RPMI7951 (cell line): Measurements from ENCODE around the gene FBXO27. TPM values are rescaled to one million over a fixed set of nuclear protein-coding genes. Genes with fewer than 3 reads are reported as not detected.
"Not testable (repeated sequence)": the region's sequence is repeated elsewhere in the genome, so short reads cannot be mapped to it uniquely, and the experiment has no call there.

Source experiments
- DNase-seq: peaks from one replicate; pipeline ENCODE4 v3.0.0-alpha.2; 2012; ENCODE audit warnings: low read depth
- total RNA-seq: library from RNA; depleted of rRNA; stranded (reverse); fragments of >200 nt; shearing (Covaris generic); gene quantifications from 2 replicates; pipeline ENCODE4 v1.2.3, GENCODE V29; 2014; rRNA removed

The FBXO27 gene
- total RNA-seq, 1 experiment from 2014 or later: not detected

DNA sequence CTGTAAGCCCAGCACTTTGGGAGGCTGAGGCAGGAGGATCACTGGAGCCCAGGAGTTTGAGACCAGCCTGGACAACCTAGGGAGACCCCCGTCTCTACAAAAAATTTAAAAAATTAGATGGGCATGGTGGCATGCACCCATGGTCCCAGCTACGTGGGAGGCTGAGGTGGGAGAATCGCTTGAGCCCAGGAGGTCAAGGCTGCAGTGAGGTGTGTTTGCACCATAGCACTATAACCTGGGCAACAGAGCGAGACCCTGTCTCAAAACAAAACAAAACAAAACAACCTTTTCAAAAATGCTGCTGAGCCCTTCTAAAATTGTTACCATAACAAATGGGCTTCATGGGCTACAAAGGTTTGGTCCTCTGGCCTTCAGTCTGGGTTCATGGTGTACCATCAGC lies 43.7 kb downstream of the FBXO27 start:
- not testable (repeated sequence) for DNase-seq

DNA sequence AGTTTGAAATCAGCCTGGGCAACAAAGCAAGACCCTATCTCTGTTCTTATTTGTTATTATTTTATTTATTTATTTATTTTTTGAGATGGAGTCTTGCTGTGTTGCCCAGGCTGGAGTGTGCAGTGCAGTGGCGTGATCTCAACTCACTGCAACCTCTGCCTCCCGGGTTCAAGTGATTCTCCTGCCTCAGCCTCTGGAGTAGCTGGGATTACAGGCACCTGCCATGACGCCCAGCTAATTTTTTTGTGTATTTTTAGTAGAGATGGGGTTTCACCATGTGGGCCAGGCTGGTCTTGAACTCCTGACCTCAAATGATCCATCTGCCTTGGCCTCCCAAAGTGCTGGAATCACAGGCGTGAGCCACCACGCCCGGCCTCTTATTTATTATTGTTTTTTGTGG lies 44.6 kb downstream of the FBXO27 start:
- not testable (repeated sequence) for DNase-seq

DNA sequence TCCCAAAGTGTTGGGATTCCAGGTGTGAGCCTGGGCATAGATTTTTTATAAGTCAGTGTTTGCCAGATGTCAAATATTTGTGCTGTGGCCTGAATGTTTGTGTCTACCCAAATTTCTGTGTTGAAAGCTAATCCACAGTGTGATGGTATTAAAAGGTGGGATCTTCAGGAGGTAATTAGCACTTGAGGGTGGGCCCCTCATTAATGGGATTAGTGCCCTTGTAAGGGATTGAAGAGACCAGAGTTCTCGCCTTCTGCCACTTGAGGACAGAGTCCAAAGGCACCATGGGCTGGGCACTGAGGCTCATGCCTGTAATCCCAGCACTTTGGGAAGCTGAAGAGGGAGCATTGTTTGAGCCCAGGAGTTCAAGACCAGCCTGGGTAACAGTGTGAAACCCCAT lies 47.1 kb downstream of the FBXO27 start:
- DNase-seq: no peak

DNA sequence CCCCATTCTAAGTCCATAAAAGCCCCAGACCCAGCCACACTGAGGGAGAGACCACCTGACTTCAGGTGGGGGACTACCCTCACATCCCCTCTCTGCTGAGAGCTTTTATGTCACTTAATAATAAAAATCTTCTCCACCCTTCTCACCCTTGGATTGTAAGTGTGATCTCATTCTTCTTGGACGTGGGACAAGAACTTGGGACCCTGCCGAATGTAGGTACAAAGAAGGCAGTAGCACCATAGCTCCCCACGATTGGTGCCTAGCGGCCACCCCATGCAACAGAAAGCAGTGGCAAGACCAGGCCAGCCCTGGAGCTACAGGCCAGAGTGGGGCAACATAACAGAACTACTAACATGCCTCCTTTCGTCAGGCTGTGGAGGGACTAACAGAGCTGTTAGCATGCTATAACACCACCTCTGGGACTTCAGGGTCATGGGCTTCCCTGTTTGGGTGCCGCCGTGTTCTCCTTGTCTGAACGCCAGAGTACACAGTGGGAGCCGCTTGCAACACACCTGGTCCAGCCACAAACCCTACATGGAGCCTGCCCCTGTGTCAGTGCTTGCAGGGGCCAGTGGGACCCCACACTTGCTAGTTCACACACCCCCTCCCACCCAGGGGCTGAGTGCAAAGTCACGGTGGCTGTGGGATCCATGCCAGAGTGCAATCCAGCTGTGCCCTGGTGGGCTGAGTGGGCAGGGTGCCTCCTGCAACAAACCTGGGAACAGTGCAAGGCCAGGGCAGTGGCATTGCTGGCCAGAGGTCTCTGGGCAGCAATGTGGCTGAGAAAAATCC lies 51.6 kb downstream of the FBXO27 start:
- no peak for DNase-seq

DNA sequence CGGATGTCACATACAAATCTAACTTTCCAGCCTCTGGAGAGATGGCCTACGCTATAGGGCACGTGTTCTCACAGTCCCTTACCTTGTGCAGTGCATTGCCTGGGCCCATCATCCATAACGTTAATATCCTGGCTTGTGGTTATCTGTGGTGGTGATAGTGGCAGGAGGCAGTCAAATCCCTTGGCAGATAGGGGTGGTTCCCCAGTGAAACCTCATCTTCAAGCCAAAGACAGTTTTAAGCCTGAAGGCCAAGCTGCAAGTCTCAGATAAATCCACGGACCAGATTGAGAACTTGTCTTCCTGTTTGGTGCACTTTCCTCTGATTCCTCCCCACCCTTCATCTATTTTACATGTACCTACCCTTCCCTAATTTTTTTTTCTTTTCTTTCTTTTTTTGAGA lies 52.5 kb downstream of the FBXO27 start:
- DNase-seq: no peak

DNA sequence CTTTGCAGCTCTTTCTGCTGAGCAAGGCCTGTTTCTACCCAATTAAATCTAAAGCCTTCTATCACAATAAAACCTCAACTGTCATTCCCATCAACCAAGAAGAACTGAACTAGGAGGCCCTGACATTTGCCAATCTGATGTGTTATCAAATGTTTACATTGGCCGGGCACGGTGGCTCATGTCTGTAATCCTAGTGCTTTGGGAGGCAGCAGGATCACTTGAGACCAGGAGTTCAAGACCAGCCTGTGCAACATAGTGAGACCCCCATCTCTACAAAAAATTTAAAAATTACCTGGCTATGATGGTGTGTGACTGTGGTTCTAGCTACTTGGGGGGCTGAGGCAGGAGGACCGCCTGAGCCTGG lies 54.0 kb downstream of the FBXO27 start:
- no peak for DNase-seq

DNA sequence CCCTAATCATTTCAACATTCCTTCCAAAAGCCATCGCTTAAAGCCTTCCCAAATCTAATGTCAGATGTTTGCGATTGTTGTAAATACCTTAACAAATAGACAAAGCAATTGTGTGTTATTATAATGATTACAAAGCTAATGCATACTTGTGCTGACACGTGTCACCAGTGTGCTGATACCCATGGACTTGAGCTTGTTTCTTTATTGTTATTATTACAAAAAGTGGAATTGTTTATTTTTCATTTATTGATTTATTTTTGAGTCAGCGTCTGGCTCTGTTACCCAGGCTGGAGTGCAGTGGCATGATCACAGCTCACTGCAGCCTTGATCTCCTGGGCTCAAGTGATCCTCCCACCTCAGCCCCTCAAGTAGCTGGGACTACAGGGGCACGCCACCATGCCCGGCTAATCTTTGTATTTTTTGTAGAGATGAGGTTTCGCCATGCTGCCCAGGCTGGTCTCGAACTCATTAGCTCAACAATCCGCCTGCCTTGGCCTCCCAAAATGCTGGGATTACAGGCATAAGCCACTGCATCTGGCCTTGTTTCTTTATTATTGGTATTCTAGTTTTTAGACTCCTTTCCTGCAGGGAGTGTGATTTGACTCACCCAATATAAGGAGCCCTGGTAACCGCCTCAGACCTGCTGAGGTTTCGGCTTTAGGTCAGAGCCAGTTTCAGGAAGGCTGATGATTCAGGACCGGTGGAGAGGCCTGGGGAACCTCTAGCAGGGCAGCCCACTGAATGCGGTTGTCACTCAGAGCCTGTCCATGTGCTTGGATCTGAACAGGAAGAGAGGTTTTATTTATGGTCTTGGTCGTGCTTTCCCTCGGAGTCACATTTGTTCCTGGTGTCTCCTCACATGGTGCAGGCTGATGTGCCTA lies 54.7 kb downstream of the FBXO27 start:
- peak; percentile 42 for DNase-seq

DNA sequence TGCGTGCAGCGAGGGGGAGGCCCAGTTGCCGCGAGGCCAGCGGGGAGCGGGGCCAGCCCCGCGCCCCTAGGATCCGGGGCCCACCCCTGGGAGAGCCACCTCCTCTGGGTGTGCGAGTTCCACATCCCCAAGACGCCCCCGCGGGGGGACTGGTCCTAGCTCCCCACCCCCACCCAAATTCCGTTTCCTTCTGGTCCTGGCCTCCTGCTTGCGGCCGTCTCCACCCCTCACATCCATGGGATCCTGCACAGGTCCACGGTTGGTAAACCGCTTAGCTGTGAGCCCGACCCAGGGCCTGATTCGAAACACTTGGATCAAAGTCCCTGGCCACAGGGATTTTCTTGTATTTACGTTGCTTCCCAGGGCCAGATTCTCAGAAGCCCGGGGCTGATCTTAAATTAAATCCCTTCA lies 56.5 kb downstream of the FBXO27 start:
- DNase-seq: peak; percentile 39

DNA sequence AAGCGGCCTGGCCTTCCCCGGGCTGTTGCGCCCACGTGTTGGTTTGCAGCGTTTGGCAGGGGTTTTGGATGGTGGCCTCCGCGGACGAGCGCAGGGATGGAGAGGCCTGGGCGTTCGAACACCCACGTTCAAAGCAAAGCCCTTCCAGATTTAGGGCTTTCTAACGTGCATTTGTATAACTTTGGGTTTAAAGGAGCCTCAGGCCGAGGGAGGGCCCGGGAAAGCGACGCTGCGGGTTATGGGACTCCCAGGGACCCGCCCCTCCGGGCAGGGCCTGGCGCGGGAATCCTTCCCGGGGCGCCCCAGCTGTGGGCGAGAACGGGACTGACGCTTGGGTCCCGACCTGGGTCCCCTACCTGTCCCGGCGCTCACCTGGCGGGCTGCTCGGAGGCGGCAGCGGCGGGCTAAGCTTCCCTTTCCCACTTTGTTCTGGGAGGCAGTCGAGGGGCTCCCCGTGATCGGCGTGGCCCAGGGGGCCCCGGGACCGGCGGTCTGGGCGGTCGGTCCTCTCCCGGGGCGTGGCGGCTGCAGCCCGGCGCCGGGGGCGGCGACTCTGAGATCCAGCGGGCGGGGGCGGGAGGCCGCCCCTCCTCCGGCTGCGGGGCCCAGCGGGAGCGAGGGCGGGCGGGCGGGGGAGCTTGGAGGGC lies 57.0 kb downstream of the FBXO27 start, which contains the start of gene FBXO17:
TSS of gene FBXO17 (minus strand) at position 529 of the 647 bp plus-strand sequence. CDS start 25,423 bp downstream, outside the sequence.
- DNase-seq: peak; percentile 72

DNA sequence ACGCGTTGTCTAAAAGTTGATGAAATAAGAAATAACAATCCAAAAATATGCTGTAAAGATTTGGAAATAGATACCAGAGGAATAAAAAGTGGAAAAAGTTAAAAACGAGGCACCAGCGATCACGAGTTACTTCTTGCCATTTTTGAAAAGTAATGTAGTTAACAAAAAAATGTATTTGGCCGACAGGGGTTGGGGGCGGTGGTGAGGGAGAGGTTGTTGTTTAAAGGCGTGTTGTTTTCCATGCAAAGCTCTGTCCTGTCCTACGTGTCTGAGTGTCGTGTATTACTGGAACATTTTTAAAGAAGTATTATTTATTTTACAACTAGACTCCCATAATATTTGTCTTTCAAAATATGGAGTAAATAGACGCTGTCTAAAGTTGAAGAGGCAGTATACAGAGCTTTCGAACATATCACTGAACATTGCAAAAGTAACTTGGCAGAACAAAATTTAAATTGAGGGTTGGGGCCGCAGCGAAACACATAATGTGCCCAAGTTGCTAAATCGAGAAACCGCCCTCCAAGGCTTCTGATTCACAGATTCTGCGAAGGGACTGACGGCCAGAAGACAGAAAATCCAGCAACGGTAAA lies 57.6 kb downstream of the FBXO27 start:
- no peak for DNase-seq

Other genes with a start within 250 kb of the FBXO27 start
- not detected in 2 replicates for gene LGALS7B, start 243.3 kb downstream of the FBXO27 start, total RNA-seq
- not detected in 2 replicates for gene LGALS4, start 219.6 kb downstream of the FBXO27 start, total RNA-seq
- gene ECH1, start 200.8 kb downstream of the FBXO27 start, total RNA-seq: 34.5 and 40.8 TPM in 2 replicates
- 229 and 286 TPM in 2 replicates for gene HNRNPL, start 182.6 kb downstream of the FBXO27 start, total RNA-seq
- 4.6 and 5.1 TPM in 2 replicates for gene RINL, start 154.3 kb downstream of the FBXO27 start, total RNA-seq
- 102 and 104 TPM in 2 replicates for gene SIRT2, start 132.9 kb downstream of the FBXO27 start, total RNA-seq
- gene NFKBIB, start 132.6 kb downstream of the FBXO27 start, total RNA-seq: 21.0 and 25.1 TPM in 2 replicates
- not detected in 2 replicates for gene CCER2, start 120.4 kb downstream of the FBXO27 start, total RNA-seq
- gene SARS2, start 101.8 kb downstream of the FBXO27 start, total RNA-seq: 11.5 and 17.3 TPM in 2 replicates
- 56.4 and 61.2 TPM in 2 replicates for gene MRPS12, start 101.6 kb downstream of the FBXO27 start, total RNA-seq
- gene FBXO17, start 56.8 kb downstream of the FBXO27 start, total RNA-seq: 12.5 and 22.1 TPM in 2 replicates
- 0.10 TPM in 1 of 2 replicates, not detected in the other for gene ACP7, start 51.8 kb upstream of the FBXO27 start, total RNA-seq
- 7.1 and 10.5 TPM in 2 replicates for gene PAK4, start 93.2 kb upstream of the FBXO27 start, total RNA-seq
- gene NCCRP1, start 164.4 kb upstream of the FBXO27 start, total RNA-seq: 0.10 and 0.12 TPM in 2 replicates
- not detected in 2 replicates for gene SYCN, start 171.7 kb upstream of the FBXO27 start, total RNA-seq
- not detected in 2 replicates for gene IFNL3, start 212.5 kb upstream of the FBXO27 start, total RNA-seq
- not detected in 2 replicates for gene IFNL4, start 216.3 kb upstream of the FBXO27 start, total RNA-seq
- not detected in 2 replicates for gene IFNL2, start 235.8 kb upstream of the FBXO27 start, total RNA-seq